Ascending aorta (tissue), 2 donors: ENCODE measurements around the gene PITPNB. TPM values are rescaled to one million over a fixed set of nuclear protein-coding genes. Genes with fewer than 3 reads are reported as not detected.
A peak's percentile ranks its signal among the peaks of the same experiment; 100 is the strongest.

Experiments
- DNase-seq, 2 donors: peaks; one replicate each; pipeline ENCODE4 v3.0.0-alpha.2; 2019; ENCODE audit warnings: low spot score in 2 of 2
- H3K27ac ChIP-seq, 2 donors: fragments of 200-600 bp; sonication (generic); one replicate each; pipeline ENCODE4 v1.5.1; 2016 to 2017; ENCODE audit warnings: mild to moderate bottlenecking in 1 of 2
- H3K27me3 ChIP-seq: fragments of 200-600 bp; sonication (generic); one replicate; pipeline ENCODE4 v1.5.1; 2017
- H3K36me3 ChIP-seq, 2 donors: fragments of 200-600 bp; sonication (generic); one replicate each; pipeline ENCODE4 v1.5.1; 2016
- H3K4me1 ChIP-seq, 2 donors: fragments of 200-600 bp; sonication (generic); one replicate each; pipeline ENCODE4 v1.5.1; 2016 to 2017; ENCODE audit warnings: mild to moderate bottlenecking in 1 of 2
- H3K4me3 ChIP-seq, 2 donors: fragments of 200-600 bp; sonication (generic); one replicate each; pipeline ENCODE4 v1.5.1; 2016 to 2017; ENCODE audit warnings: mild to moderate bottlenecking in 1 of 2
- H3K9me3 ChIP-seq, 2 donors: fragments of 200-600 bp; sonication (generic); one replicate each; pipeline ENCODE4 v1.5.1; 2016
- intact Hi-C: fragments of 100-400 bp; cut with DNase I; formaldehyde crosslinking; loops from one replicate; pipeline ENCODE4 v1.15.1; 2023
- total RNA-seq: library from RNA; depleted of rRNA; stranded (reverse); fragments of >200 nt; gene quantifications from one replicate; pipeline ENCODE4 v1.1.0, GENCODE V29; 2016
- TF ChIP-seq, protein P1 (sequence below), 3 experiments: fragments of 200-600 bp in 2 of 3; fragments of 450-650 bp in 1 of 3; sonication (generic) in 2 of 3; IDR thresholded peaks; one replicate each; pipeline ENCODE4 v1.5.1; 2016 to 2019; ENCODE audit warnings: antibody characterized with exemption in 3 of 3, mild to moderate bottlenecking in 1 of 3, moderate library complexity in 1 of 3

PITPNB gene
- total RNA-seq, 1 donor from 2014 or later = 42.1 TPM

DNA sequence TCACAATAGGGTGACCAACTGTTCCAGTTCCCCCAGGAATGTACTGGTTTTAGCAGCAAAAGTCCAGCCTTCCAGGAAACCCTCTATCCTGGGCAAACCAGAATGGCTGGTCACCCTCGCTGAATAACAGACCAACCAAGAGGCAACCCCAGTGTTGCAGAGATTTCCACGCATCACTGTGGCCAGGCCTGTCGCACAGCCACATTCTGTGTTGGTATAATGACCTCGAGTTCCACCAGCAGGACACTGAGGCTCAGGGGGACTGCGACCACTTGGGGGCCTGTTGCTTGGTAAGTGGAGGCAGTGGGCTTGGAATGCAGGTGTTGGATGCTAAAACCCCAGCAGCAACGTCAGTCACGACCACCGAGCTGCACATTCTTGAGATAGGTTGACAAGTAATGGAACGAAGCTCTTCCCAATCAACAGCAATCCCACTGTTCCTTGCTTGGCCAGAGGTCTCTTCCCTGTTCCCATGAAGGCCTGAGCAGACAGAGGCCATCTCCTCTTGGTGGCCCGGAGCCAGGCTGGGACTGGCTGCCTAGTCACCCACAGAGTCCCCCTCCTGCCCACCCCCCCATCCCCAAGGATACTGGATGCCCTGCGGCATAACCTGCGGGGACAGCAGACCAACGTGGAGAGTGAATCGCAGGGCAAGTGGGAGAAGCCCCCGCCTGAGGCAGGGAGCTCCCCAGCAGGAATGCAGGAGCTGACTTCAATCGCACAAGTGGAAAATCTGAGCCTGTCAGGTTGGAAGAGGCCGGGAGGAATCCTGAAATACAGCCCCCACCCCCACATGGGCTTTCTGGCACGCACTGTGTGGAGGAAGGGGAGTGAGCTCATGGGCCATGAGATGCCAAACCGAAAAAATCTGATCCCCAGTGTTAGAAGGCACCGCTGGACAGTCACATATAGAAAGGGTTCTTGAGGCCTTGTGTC, 74.1 kb downstream of the PITPNB start:
- Histone ChIP-seq H3K36me3 (peaks cover 0 to 29% of the 10 kb centered on the region in 2 donors), H3K27ac (no peak overlapping the region), H3K27me3 (no peaks in the 10 kb centered on the region), H3K4me1 (peaks cover 4 to 18% of the 10 kb centered on the region in 2 donors), H3K4me3 (no peak overlapping the region), H3K9me3 (no peaks in the 10 kb centered on the region)
- DNase-seq = peak in 1 of 2 donors; percentile 53
- TF ChIP-seq, protein P1, sequence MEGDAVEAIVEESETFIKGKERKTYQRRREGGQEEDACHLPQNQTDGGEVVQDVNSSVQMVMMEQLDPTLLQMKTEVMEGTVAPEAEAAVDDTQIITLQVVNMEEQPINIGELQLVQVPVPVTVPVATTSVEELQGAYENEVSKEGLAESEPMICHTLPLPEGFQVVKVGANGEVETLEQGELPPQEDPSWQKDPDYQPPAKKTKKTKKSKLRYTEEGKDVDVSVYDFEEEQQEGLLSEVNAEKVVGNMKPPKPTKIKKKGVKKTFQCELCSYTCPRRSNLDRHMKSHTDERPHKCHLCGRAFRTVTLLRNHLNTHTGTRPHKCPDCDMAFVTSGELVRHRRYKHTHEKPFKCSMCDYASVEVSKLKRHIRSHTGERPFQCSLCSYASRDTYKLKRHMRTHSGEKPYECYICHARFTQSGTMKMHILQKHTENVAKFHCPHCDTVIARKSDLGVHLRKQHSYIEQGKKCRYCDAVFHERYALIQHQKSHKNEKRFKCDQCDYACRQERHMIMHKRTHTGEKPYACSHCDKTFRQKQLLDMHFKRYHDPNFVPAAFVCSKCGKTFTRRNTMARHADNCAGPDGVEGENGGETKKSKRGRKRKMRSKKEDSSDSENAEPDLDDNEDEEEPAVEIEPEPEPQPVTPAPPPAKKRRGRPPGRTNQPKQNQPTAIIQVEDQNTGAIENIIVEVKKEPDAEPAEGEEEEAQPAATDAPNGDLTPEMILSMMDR (IDR thresholded peaks at IDR 0.05) = no peak
- intact Hi-C loops = no loop called here

DNA sequence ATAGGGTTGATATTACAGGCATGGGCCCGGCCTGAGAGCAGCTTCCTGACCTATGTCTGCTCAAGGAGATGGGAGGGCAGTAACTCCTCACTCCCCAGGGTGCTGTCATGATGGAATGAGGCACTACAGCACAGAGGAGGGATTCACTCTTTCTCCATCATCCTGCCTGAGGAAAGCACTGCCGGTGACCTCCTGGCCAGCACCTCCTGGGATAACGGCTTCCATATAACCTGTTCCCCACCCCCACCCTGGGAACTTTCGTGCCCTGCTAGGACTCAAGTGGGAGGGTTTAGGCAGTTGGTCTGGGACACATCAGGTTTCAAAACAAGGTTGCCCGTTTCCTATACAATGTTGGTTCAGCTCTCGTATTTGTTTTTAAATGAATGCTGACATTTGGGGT, 74.8 kb downstream of the PITPNB start:
- peaks cover 0 to 12% of the 10 kb centered on the region in 2 donors for H3K4me1 ChIP-seq
- no peak overlapping the region for H3K27ac ChIP-seq
- peaks cover 0 to 29% of the 10 kb centered on the region in 2 donors for H3K36me3 ChIP-seq
- no peak overlapping the region for H3K4me3 ChIP-seq
- H3K27me3 ChIP-seq = no peaks in the 10 kb centered on the region
- intact Hi-C loops = no loop called here
- DNase-seq = peak in 1 of 2 donors; percentile 45
- H3K9me3 ChIP-seq = no peaks in the 10 kb centered on the region
- TF ChIP-seq, protein P1 (IDR thresholded peaks at IDR 0.05) = no peak

DNA sequence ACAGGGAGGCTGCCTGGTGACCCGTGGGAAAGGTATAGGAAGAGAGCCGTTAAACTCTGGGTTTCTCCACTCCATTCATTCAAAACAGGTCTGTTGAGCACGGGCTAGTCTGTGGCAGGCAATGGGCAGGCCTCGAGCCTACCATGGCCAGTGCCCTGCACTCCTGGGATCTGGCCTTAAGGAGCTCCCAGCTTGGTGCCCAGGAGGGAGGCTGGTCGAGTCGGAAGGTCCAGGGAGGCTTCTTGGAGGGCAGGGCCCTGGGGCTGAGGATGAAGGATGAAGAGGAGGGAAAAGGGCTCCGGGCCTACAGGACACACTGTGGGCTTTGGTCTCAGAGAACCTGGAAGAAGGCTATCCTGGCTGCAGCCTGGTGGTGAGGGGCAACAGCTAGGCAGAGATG, 75.6 kb downstream of the PITPNB start:
- intact Hi-C loops = no loop called here
- no peak overlapping the region for H3K4me3 ChIP-seq
- H3K27me3 ChIP-seq = no peaks in the 10 kb centered on the region
- DNase-seq = peak in 1 of 2 donors; percentile 54
- H3K4me1 ChIP-seq = peaks cover 0 to 12% of the 10 kb centered on the region in 2 donors
- peaks cover 0 to 29% of the 10 kb centered on the region in 2 donors for H3K36me3 ChIP-seq
- H3K9me3 ChIP-seq = no peaks in the 10 kb centered on the region
- H3K27ac ChIP-seq = no peak overlapping the region
- TF ChIP-seq, protein P1 (IDR thresholded peaks at IDR 0.05) = no peak

DNA sequence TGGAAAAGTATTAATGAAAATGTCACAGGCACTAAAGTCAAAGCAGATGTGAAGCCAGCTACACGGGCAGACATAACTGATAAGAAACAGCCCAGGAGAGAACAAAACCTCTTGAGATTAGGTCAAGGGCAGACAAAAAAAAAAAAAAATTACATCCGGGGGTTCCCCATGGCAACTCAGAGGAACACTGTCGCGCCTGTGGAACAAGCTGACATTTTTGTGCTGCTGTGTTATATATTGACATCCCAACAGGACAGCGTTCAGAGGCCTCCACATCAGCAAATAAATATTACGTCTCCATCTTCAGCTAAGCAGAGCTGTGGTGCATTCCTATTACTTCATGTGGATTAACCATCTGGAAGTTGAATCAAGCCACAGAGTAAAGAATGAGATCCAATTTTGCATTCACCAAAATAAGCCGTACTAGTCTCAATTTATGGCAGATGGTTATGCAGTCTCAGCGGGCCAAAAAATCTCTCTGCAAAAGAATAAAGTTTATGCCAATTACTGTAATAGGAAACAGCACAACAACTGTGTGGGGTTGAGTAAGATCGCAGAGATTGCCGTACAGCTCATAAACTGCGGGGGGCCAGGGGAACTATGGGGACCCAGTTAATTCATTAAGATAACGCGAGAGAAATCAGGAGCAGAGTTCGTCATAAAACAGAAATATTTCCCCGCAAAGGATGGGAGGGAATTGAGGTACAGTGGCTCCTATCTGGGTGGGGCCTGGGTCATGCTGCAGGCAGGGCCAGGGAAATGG, 76.2 kb downstream of the PITPNB start:
- H3K9me3 ChIP-seq = no peaks in the 10 kb centered on the region
- peak in 1 of 2 donors; percentile 33 for DNase-seq
- H3K4me1 ChIP-seq = peaks cover 0 to 12% of the 10 kb centered on the region in 2 donors
- H3K36me3 ChIP-seq = peaks cover 0 to 27% of the 10 kb centered on the region in 2 donors
- TF ChIP-seq, protein P1 (IDR thresholded peaks at IDR 0.05) = no peak
- no peak overlapping the region for H3K4me3 ChIP-seq
- peak overlapping the region in 1 of 2 donors; percentile 6 for H3K27ac ChIP-seq
- intact Hi-C loops = no loop called here
- H3K27me3 ChIP-seq = no peaks in the 10 kb centered on the region

DNA sequence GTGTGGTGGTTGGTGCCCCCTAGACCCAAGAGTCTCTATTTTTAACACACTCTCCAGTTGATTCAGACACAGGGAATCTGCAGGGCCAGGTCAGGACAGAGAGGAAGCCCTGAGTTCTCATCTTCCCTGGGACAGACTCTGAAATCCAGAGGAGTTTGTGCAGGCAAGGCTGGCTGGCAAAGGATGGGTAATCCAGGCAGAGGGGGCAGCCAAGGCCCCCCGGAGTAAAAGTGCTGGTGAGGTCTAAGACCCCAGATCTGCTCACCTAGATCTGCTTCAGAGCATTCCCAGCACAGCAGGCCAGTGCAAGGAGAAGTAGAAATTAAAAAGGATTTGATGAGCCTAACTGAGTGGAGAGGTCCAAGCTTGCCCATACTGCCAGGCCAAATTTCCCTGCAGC, 76.9 kb downstream of the PITPNB start:
- H3K4me3 ChIP-seq = no peak overlapping the region
- peaks cover 0 to 23% of the 10 kb centered on the region in 2 donors for H3K36me3 ChIP-seq
- DNase-seq = peak in 1 of 2 donors; percentile 56
- no peaks in the 10 kb centered on the region for H3K27me3 ChIP-seq
- intact Hi-C loops = no loop called here
- no peaks in the 10 kb centered on the region for H3K9me3 ChIP-seq
- H3K27ac ChIP-seq = peak overlapping the region in 1 of 2 donors; percentile 6
- TF ChIP-seq, protein P1 (IDR thresholded peaks at IDR 0.05) = no peak
- peaks cover 0 to 12% of the 10 kb centered on the region in 2 donors for H3K4me1 ChIP-seq
